ENCODE data around the gene LPCAT3.
"Not testable (repeated sequence)": the region's sequence is repeated elsewhere in the genome, so short reads cannot be mapped to it uniquely, and the experiment has no call there.

LPCAT3 gene

GRCh38 chr12:7038591-7038990 is 20.3 kb upstream of the LPCAT3 start:
- DNase-seq = no peak

DNA sequence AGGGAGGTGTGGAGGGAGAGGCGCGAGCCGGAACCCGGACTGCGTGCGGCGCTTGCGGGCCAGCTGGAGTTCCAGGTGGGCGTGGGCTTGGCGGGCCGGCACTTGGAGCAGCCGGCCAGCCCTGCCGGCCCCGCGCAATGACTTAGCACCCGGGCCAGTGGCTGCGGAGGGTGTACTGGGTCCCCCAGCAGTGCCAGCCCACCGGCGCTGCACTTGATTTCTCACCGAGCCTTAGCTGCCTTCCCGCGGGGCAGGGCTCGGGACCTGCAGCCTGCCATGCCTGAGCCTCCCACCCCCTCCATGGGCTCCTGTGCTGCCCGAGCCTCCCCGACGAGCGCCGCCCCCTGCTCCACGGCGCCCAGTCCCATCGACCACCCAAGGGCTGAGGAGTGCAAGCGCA is 19.1 kb upstream of the LPCAT3 start:
- DNase-seq = not testable (repeated sequence)

DNA sequence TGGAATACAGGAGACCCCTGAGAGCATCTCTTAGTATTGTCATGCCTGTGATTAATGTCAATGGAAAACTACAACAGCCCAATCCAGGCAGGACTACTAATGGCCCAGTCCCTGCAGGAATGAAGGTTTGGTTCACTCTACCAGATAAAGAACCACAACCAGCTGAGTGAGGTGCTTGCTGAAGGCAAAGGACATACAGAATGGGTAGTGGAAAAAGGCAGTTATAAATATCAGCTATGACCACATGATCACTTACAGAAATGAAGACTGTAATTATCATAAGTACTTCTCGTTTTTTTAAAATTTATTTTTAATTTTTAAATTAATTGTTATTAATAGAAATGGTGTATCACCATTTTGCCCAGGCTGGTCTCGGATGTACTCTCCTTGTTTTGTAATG is 17.2 kb upstream of the LPCAT3 start:
- DNase-seq = no peak

DNA sequence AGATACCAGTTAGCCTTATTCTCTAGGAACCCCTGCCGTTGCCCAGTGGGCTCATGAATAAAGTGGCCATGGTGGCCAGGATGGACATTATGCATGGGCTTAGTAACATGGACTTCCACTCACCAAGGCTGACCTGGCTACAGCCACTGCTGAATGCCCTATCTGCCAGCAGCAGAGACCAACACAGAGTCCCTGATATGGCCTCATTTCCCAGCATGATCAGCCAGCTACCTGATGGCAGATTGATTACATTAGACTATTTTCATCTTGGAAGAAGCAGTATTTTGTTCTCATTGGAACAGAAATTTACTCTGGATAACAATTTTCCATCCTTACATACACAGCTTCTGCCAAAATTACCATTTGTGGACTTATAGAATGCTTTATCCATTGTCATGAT is 16.2 kb upstream of the LPCAT3 start:
- no peak for DNase-seq

GRCh38 chr12:7032990-7033389 is 14.7 kb upstream of the LPCAT3 start:
- no peak for DNase-seq

DNA sequence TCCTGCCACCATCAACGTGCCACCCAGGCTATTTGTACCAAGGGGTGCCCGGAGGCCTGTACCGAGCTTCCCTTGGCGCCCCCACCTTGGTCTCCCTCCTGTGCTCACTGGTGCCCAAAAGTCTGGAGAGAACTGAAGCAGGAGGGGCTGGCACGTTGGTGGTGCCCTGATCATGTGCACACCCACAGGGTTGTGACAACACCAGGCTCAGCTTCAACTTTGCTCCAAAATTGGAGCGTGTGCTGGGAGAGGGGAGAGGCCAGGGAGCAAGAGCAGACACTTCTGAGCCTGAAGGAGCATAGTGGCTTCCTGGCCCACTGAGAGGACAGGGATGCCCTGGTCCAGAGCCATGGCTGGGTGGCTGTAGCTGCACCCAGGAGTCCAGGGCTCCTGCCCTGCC is 13.0 kb upstream of the LPCAT3 start:
- no peak for DNase-seq

- DNase-seq = no peak
Measured at GRCh38 chr12:7026854-7027253, 8.6 kb upstream of the LPCAT3 start.

- no peak for DNase-seq
Measured at GRCh38 chr12:7023114-7023513, 4.8 kb upstream of the LPCAT3 start.

- no peak for DNase-seq
Measured at GRCh38 chr12:7021956-7022355, 3.7 kb upstream of the LPCAT3 start.

DNA sequence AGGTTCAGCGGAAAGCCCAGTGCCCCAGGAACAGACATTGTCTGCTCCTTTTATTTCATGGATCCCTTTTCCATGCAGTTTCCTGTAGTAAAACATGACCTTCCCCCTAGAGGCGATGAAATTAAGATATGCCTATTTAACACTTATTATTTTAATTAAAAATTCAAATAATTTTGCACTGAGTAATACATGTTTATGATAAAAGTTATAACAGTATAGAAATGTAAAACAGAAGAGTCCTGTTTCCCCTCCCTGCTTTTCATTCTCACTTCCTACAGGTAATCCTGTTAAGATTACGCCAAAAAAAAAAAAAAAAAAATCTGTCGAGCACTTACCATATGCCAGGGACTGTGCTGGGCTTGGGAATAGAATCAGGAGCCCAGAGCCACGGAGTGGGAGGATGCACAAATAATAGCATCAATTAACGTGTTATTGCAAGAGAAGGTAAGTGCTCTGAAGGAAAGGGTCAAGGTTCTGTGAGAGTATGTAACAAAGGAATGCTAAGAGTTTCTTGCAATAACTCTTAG is 830 bp upstream of the LPCAT3 start:
- DNase-seq = no peak

DNA sequence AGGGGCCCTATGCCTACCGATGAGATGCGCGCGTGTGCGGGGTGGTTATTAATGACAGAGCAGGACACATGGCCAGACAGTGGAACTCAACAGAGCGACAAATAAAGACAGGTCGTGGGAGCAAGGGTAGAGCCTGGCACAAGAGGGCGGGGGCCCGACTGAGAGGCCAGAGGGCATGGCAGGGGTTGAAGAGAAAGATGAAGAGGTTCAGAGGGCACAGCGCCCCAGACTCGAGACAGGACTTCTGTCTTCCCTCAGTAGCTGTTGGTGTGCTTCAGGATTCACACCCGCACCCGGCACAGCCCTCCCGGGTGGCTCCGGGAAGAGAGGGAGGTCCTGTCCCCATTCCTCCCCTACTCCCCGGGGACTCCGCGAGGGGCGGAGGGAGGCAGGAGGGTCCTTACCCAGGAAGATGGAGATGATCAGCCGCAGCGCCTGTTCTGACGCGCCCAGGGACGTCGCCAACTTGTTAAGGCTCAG is 366 bp downstream of the LPCAT3 start:
- peak in 7 of 58 donors; percentile 35 to 67 (median 47) for DNase-seq

GRCh38 chr12:7016958-7017571 is 1.2 kb downstream of the LPCAT3 start:
- no peak for DNase-seq

- no peak for DNase-seq
Measured at GRCh38 chr12:7015555-7016370, 2.5 kb downstream of the LPCAT3 start.

- no peak for DNase-seq
Measured at GRCh38 chr12:7013101-7013500, 5.2 kb downstream of the LPCAT3 start.

DNA sequence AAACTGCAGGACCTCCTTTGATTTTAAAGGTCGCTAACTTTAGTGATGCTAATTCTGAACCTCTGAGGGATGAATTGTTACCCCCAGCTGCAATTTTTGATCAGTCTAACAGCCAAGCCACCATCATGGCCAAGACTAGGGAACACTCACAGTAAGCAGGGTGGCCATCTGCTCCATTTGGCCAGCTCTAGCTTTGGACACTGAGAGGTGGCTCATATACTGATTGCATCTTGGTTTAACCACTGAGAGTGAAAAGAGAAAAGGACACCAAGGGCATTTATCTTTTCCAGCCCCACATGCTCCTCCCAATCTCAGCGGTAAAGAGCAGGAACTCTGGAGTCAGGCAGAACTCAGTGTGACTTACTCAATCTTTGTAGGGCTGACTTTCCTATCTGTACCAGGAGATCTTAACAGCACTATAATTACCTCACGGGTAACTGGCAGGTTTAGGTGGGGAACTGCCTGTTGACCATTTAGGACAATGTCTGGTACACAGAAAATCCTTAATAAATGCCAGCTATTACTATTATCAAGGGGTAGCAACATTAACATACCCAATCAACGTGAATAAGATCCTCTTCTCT is 6.2 kb downstream of the LPCAT3 start:
- DNase-seq = no peak

DNA sequence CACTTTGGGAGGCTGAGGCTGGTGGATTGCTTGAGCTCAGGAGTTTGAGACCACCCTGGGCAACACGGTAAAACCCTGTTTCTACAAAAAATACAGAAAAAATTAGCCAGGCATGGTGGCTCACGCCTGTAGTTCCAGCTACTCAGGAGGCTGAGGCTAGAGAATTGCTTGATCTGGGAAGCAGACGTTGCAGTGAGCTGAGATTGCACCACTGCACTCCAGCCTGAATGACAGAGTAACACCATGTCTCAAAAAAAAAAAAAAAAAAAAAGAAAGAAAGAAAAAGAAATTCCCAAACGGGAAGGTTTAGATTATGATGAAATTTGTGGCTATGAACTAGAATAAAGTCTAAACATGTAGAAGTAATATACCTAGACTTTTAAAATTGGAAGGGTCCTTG is 6.9 kb downstream of the LPCAT3 start:
- DNase-seq = not testable (repeated sequence)

DNA sequence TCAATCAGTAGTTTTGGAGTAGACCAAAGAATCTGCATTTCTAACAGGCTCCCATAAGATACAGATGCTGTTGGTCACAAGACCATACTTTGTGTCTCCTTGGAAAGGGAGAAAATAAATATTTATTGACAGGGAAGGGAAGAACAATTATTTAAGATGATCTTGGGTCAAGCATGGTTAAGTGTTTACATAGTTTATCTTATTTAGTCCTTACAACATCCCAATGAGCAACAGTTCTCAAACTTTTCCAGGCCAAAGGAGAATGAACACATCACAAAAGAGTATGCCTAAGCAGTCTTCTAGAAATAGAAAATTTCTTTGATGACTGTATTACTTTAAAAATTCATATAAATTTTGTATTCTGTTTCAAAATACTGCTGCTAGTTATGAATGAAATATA is 8.8 kb downstream of the LPCAT3 start:
- no peak for DNase-seq

DNA sequence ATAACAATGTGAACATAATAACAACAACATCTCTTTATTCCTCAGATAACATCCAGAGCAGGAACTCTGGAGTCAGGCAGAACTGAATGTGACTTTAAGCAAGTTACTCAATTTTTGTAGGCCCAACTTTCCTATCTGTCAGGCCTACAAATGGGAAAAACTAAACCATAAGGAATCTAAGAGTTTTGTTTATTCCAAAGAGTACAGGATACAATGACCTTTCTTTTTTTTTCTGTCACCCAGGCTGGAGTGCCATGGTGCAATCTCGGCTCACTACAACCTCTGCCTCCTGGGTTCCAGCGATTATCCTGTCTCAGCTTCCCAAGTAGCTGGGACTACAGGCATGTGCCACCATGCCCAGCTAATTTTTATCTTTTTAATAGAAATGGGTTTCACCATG is 9.4 kb downstream of the LPCAT3 start:
- no peak for DNase-seq

DNA sequence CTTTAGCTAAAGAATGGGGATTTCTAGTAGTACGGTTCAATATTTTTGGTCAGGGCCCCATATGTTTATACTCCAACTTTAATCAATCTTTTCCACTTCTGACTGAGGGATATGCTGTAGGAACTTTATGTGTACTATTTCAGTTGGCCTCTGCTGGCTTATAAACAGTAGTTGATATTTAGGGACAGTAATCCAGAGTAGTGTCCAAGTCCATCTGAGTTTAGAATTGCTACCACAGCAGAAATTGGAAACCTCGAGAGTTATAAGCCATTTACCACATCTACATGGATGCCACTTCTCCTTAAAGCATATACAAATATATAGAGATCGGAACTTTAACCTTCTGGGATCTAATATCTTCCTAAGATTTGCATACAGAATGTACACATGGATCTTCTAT is 11.6 kb downstream of the LPCAT3 start:
- no peak for DNase-seq

DNA sequence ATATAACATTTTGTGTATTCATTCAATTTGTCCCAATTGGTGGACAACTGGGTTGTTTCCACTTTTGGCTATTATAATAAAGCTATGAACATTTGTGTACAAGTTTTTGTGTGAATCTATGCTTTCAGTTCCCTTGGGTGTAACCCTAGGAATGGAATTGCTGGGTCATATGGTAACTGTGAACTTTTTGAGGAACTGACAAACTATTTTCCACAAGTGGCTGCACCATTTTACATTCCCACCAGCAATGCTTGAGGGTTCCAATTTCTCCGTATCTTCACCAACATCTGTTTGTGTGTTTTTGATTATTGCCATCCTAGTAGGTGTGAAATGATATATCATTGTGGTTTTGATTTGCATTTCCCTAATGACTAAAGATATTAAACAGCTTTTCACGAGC is 13.0 kb downstream of the LPCAT3 start:
- DNase-seq = no peak

GRCh38 chr12:7004840-7005239 is 13.4 kb downstream of the LPCAT3 start:
- no peak for DNase-seq

DNA sequence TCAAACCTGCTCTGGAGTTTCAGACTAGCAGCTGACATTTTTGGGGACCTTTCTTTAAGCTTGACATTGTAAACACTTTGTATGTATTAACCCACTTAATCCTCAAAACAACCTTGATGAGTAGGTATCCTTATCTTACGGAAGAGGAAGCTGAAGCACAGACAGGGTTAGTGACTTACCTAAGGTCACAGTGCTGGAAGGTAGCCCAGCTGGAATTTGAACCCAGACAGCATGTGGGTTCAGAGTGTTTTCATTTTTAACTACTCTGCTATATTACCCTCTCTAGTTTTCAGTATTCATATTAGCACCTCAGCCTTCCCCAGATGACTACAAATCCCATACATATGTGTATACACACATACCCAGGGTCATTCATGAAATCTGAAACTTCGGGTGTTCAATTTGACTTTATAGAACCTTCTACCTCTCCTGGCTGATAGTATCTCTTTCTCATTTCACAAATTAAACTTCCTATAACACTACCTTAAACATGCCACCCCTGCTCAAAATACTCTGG is 13.9 kb downstream of the LPCAT3 start:
- no peak for DNase-seq
